GM06990 (cell line): ENCODE data around the gene AFDN.
A peak's percentile ranks its signal among the peaks of the same experiment; 100 is the strongest.

Source experiments
- DNase-seq: peaks from one replicate; pipeline ENCODE4 v3.0.0-alpha.2; 2011; ENCODE audit not compliant: insufficient read length; ENCODE audit errors: extremely low read depth
- H3K27me3 ChIP-seq: replicated peaks from 2 replicates; pipeline ENCODE4 v1.6.0; 2011; ENCODE audit warnings: low read length; ENCODE audit not compliant: control insufficient read depth, insufficient read depth
- H3K36me3 ChIP-seq: 2 replicates; pipeline ENCODE4 v1.5.1; 2011; ENCODE audit warnings: low read length; ENCODE audit not compliant: control insufficient read depth, insufficient read depth
- H3K4me3 ChIP-seq: replicated peaks from 2 replicates; pipeline ENCODE4 v1.5.1; 2011; ENCODE audit warnings: low read depth, mild to moderate bottlenecking, control low read depth, low read length
- TF ChIP-seq, protein P1 (sequence below): IDR thresholded peaks from 2 replicates; pipeline ENCODE4 v1.5.1; 2011; ENCODE audit warnings: low read length, control low read depth, mild to moderate bottlenecking, inconsistent platforms; ENCODE audit not compliant: insufficient read depth, poor library complexity, severe bottlenecking

AFDN gene

DNA sequence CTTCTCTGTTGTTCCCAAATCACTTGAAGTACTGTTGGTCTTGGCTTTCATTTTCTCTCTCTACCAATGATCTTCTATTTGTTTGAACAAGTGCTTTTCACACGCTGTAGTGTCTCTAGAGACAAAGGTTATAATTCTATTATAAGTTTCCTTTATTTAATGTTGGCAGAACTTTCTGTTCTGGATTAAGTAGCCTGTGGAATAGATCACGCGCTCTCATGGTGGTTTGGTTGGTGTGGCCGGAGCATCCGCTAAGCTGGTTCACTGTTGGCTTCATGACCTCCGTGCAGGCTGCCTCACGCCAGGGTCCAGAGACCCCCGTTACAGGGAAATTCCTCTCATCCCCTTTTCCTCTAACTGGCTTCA lies 139.8 kb downstream of the AFDN start:
- H3K36me3 ChIP-seq = no peaks in the 10 kb centered on the region; the same call in 1 of the 2 replicates
- TF ChIP-seq, protein P1, sequence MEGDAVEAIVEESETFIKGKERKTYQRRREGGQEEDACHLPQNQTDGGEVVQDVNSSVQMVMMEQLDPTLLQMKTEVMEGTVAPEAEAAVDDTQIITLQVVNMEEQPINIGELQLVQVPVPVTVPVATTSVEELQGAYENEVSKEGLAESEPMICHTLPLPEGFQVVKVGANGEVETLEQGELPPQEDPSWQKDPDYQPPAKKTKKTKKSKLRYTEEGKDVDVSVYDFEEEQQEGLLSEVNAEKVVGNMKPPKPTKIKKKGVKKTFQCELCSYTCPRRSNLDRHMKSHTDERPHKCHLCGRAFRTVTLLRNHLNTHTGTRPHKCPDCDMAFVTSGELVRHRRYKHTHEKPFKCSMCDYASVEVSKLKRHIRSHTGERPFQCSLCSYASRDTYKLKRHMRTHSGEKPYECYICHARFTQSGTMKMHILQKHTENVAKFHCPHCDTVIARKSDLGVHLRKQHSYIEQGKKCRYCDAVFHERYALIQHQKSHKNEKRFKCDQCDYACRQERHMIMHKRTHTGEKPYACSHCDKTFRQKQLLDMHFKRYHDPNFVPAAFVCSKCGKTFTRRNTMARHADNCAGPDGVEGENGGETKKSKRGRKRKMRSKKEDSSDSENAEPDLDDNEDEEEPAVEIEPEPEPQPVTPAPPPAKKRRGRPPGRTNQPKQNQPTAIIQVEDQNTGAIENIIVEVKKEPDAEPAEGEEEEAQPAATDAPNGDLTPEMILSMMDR = no peak
- H3K4me3 ChIP-seq = no peak overlapping the region

DNA sequence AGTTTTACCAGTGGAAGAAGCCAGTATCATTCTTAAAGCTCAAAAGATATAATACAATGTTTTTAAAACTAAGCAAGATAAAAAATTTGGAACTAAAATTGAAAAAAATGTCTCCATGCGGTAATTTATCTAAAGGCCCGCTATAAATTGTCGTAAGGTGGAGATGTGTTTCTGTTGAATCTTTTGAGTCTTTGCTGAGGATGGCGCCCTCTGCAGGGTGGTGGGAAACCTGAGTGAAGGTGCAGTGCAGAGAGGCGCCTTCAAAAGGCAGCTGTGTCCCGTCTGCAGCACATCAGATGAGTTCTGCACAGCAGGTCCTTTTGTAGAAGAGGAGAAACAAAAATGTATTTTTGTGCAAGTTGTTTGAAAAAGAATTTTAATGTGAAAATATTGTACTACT lies 141.4 kb downstream of the AFDN start:
- Histone ChIP-seq H3K27me3 (no peaks in the 10 kb centered on the region), H3K36me3 (no peaks in the 10 kb centered on the region; the same call in 1 of the 2 replicates), H3K4me3 (no peak overlapping the region)
- no peak for DNase-seq
- TF ChIP-seq, protein P1 = peak; percentile 29

More for the DNA sequence above, 139.8 kb downstream of the AFDN start:
- no peak for DNase-seq
- H3K27me3 ChIP-seq = no peaks in the 10 kb centered on the region

DNA sequence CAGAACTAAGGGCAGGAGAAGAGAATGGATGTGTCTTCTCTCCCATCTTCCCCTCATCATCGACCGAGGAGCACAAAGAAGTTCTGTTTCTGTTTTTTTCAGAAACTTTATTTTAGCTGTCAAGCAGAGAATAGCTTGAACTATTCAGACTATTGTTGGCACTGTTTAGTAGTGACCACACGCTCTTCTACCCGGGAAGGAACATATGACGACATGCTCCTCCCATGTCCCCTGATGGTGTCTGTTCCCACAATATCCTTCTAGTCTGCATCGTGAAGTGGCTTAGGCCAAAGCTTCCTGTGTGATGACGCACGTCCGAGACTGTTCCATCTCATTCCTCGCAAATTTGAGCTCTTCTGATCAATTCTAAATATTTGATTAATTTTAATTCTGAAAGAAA lies 143.5 kb downstream of the AFDN start:
- no peak for DNase-seq
- no peak overlapping the region for H3K4me3 ChIP-seq
- H3K36me3 ChIP-seq = no peaks in the 10 kb centered on the region; the same call in 1 of the 2 replicates
- no peaks in the 10 kb centered on the region for H3K27me3 ChIP-seq
- TF ChIP-seq, protein P1 = no peak

DNA sequence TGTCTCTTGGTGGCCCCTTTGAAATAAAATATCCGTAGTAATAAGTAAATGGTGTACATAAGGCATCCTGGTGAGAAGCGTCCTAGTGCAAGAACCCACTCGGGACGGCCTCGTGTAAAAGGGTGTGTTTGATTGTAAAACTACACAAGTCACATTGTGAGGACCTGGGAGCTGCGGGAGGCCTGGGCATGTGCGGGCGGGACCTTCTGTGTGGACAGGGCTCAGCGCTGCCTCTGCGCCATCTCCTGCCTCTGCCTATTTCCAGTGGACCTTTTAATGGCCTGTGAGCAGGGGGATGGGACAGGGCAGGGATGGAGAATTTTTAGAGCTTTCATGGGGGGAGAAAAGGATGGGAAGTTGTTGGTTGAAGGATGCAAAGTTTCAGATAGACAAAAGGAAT lies 145.5 kb downstream of the AFDN start:
- no peak for DNase-seq
- H3K4me3 ChIP-seq = no peak overlapping the region
- H3K27me3 ChIP-seq = no peaks in the 10 kb centered on the region
- H3K36me3 ChIP-seq = no peaks in the 10 kb centered on the region
- TF ChIP-seq, protein P1 = no peak

DNA sequence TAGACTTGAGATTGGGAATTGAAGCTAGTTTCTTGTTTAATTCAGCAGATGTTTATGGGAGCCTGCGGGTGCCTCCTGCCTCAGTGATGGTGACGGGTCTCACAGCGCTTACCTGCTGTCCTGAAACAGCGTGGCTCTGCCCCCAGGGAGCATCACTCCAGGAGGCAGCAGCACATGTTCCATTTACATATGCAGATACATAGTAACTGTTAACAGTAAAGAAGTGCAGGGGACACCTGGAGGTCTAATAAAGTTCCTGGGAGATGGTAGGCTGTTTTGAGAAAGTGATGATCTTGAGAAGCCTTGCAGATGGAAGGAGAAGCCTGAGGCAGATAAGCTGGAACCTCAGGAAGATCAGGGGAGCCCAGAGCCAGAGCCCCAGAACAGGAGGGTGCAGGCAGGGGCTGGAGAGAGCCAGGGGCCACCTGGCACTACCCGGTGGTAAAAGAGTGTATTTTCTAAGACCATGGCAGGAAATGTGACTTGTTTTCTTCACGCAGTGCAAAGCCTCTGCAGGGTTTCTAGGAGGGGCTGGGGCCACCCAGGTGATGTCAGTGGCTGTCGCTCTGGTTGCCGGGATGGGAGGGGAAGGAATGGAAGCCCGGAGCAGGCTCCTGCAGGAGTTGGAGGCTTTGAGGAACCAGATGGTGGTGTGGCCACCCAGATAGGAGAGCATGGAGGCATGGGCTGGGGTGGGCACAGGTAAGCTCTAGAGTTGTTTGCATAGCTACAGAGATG lies 146.6 kb downstream of the AFDN start:
- H3K27me3 ChIP-seq = no peaks in the 10 kb centered on the region
- TF ChIP-seq, protein P1 = no peak
- no peak for DNase-seq
- H3K36me3 ChIP-seq = no peaks in the 10 kb centered on the region
- H3K4me3 ChIP-seq = no peak overlapping the region
